ENCODE results near the gene NFAM1. TPM values are rescaled to one million over a fixed set of nuclear protein-coding genes. Genes with fewer than 3 reads are reported as not detected.
A peak's percentile ranks its signal among the peaks of the same experiment; 100 is the strongest.

The NFAM1 gene
- total RNA-seq, 8 experiments from 2014 or later = 0.16 to 1.1 (median 0.54) TPM

- ATAC-seq (replicated peaks in 6 of 8) = no peak
- Histone ChIP-seq H3K4me3 (no peak overlapping the region), H3K4me1 (replicated peaks in 1 of 2) (peaks cover 5 to 7% of the 10 kb centered on the region in 2 donors), H3K27ac (no peak overlapping the region)
- in situ Hi-C loops (cut with MboI; ENCODE audit: low pct_unique_long_range_greater_than_20kb in 2 of 9, low sequenced_read_pairs in 9 of 9, unreplicated experiment in 9 of 9) = loop anchor here in 8 of 9 experiments (25.0 kb wide), 2 partner anchors 138 to 263 kb away; no protein-coding TSS in a partner anchor
- WGBS, 10 experiments = 54 to 88% (median 77%) methylated on average over 3 to 8 of the region's 12 CpGs; no CpG with 5 or more reads in 6 of the 10 experiments
Observed at GRCh38 chr22:42425337-42425988, 6.7 kb downstream of the NFAM1 start.

GRCh38 chr22:42419243-42419881, 12.8 kb downstream of the NFAM1 start:
- in situ Hi-C loops (cut with MboI; ENCODE audit: low pct_unique_long_range_greater_than_20kb in 2 of 9, low sequenced_read_pairs in 9 of 9, unreplicated experiment in 9 of 9) = no loop called here
- ATAC-seq (replicated peaks in 6 of 8) = peak in 5 of 8 experiments; percentile 32 to 56 (median 45)

GRCh38 chr22:42418811-42419242, 13.4 kb downstream of the NFAM1 start:
- peaks cover 28 to 30% of the 10 kb centered on the region in 2 donors for H3K4me1 ChIP-seq (replicated peaks in 1 of 2)
- WGBS, 10 experiments = 74 to 88% (median 80%) methylated on average over 2 to 5 of the region's 12 CpGs; no CpG with 5 or more reads in 7 of the 10 experiments
- no peak overlapping the region for H3K27ac ChIP-seq
- peak in 1 of 8 experiments; percentile 16 for ATAC-seq (replicated peaks in 6 of 8)
- in situ Hi-C loops (cut with MboI; ENCODE audit: low pct_unique_long_range_greater_than_20kb in 2 of 9, low sequenced_read_pairs in 9 of 9, unreplicated experiment in 9 of 9) = no loop called here
- no peak overlapping the region for H3K4me3 ChIP-seq

More at GRCh38 chr22:42419243-42419881, 12.8 kb downstream of the NFAM1 start:
- 51 to 100% (median 87%) methylated on average over 1 to 14 of the region's 18 CpGs; no CpG with 5 or more reads in 1 of the 10 experiments for WGBS, 10 experiments
- H3K27ac ChIP-seq = no peak overlapping the region
- H3K4me3 ChIP-seq = no peak overlapping the region
- H3K4me1 ChIP-seq (replicated peaks in 1 of 2) = peaks cover 23 to 25% of the 10 kb centered on the region in 2 donors

GRCh38 chr22:42417645-42418305, 14.4 kb downstream of the NFAM1 start:
- 60 to 100% (median 100%) methylated on average over 1 of the region's 11 CpGs; no CpG with 5 or more reads in 7 of the 10 experiments for WGBS, 10 experiments
- Histone ChIP-seq H3K4me1 (replicated peaks in 1 of 2) (peaks cover 38 to 41% of the 10 kb centered on the region in 2 donors), H3K27ac (no peak overlapping the region), H3K4me3 (no peak overlapping the region)
- in situ Hi-C loops (cut with MboI; ENCODE audit: low pct_unique_long_range_greater_than_20kb in 2 of 9, low sequenced_read_pairs in 9 of 9, unreplicated experiment in 9 of 9) = no loop called here
- peak in 2 of 8 experiments; percentile 12 to 23 for ATAC-seq (replicated peaks in 6 of 8)

- Histone ChIP-seq H3K27ac (no peak overlapping the region), H3K4me1 (replicated peaks in 1 of 2) (peaks cover 45 to 48% of the 10 kb centered on the region in 2 donors), H3K4me3 (no peak overlapping the region)
- no peak for ATAC-seq (replicated peaks in 6 of 8)
- WGBS, 10 experiments = 86 to 100% (median 94%) methylated on average over 2 to 10 of the region's 18 CpGs; no CpG with 5 or more reads in 5 of the 10 experiments
- in situ Hi-C loops (cut with MboI; ENCODE audit: low pct_unique_long_range_greater_than_20kb in 2 of 9, low sequenced_read_pairs in 9 of 9, unreplicated experiment in 9 of 9) = no loop called here
Observed at GRCh38 chr22:42416671-42417230, 15.5 kb downstream of the NFAM1 start.

GRCh38 chr22:42414565-42415303, 17.5 kb downstream of the NFAM1 start:
- Histone ChIP-seq H3K4me3 (no peak overlapping the region), H3K27ac (no peak overlapping the region), H3K4me1 (replicated peaks in 1 of 2) (peaks cover 45 to 48% of the 10 kb centered on the region in 2 donors)
- in situ Hi-C loops (cut with MboI; ENCODE audit: low pct_unique_long_range_greater_than_20kb in 2 of 9, low sequenced_read_pairs in 9 of 9, unreplicated experiment in 9 of 9) = no loop called here
- peak in 1 of 8 experiments; percentile 30 for ATAC-seq (replicated peaks in 6 of 8)
- WGBS, 10 experiments = 33 to 89% (median 63%) methylated on average over 1 to 12 of the region's 17 CpGs

- H3K4me3 ChIP-seq = no peak overlapping the region
- H3K27ac ChIP-seq = no peak overlapping the region
- peak in 1 of 8 experiments; percentile 39 for ATAC-seq (replicated peaks in 6 of 8)
- in situ Hi-C loops (cut with MboI; ENCODE audit: low pct_unique_long_range_greater_than_20kb in 2 of 9, low sequenced_read_pairs in 9 of 9, unreplicated experiment in 9 of 9) = no loop called here
- 20 to 90% (median 60%) methylated on average over 1 to 3 of the region's 11 CpGs; no CpG with 5 or more reads in 5 of the 10 experiments for WGBS, 10 experiments
- H3K4me1 ChIP-seq (replicated peaks in 1 of 2) = peaks cover 38 to 44% of the 10 kb centered on the region in 2 donors
Observed at GRCh38 chr22:42414021-42414420, 18.2 kb downstream of the NFAM1 start.

- ATAC-seq (replicated peaks in 6 of 8) = peak in 5 of 8 experiments; percentile 63 to 71 (median 69)
- Histone ChIP-seq H3K4me3 (no peak overlapping the region), H3K27ac (peak overlapping the region; percentile 58 to 64), H3K4me1 (replicated peaks in 1 of 2) (peaks cover 33 to 36% of the 10 kb centered on the region in 2 donors)
- WGBS, 10 experiments = 0 to 100% (median 61%) methylated on average over 1 to 7 of the region's 13 CpGs; no CpG with 5 or more reads in 2 of the 10 experiments
- in situ Hi-C loops (cut with MboI; ENCODE audit: low pct_unique_long_range_greater_than_20kb in 2 of 9, low sequenced_read_pairs in 9 of 9, unreplicated experiment in 9 of 9) = no loop called here
Observed at GRCh38 chr22:42412744-42413333, 19.4 kb downstream of the NFAM1 start.

GRCh38 chr22:42410708-42411107, 21.5 kb downstream of the NFAM1 start:
- WGBS, 10 experiments = 59 to 100% (median 94%) methylated on average over 2 to 4 of the region's 7 CpGs; no CpG with 5 or more reads in 5 of the 10 experiments
- H3K4me1 ChIP-seq (replicated peaks in 1 of 2) = peaks cover 33 to 34% of the 10 kb centered on the region in 2 donors
- ATAC-seq (replicated peaks in 6 of 8) = no peak
- H3K27ac ChIP-seq = no peak overlapping the region
- in situ Hi-C loops (cut with MboI; ENCODE audit: low pct_unique_long_range_greater_than_20kb in 2 of 9, low sequenced_read_pairs in 9 of 9, unreplicated experiment in 9 of 9) = no loop called here
- no peak overlapping the region for H3K4me3 ChIP-seq

GRCh38 chr22:42408810-42409529, 23.2 kb downstream of the NFAM1 start:
- Histone ChIP-seq H3K4me3 (no peak overlapping the region), H3K4me1 (replicated peaks in 1 of 2) (peaks cover 18 to 22% of the 10 kb centered on the region in 2 donors), H3K27ac (no peak overlapping the region)
- no peak for ATAC-seq (replicated peaks in 6 of 8)
- in situ Hi-C loops (cut with MboI; ENCODE audit: low pct_unique_long_range_greater_than_20kb in 2 of 9, low sequenced_read_pairs in 9 of 9, unreplicated experiment in 9 of 9) = no loop called here
- WGBS, 10 experiments = 90 to 93% (median 92%) methylated on average over 2 to 5 of the region's 16 CpGs; no CpG with 5 or more reads in 7 of the 10 experiments

GRCh38 chr22:42408276-42408675, 23.9 kb downstream of the NFAM1 start:
- no peak for ATAC-seq (replicated peaks in 6 of 8)
- Histone ChIP-seq H3K4me1 (replicated peaks in 1 of 2) (peaks cover 11 to 15% of the 10 kb centered on the region in 2 donors), H3K4me3 (no peak overlapping the region), H3K27ac (no peak overlapping the region)
- in situ Hi-C loops (cut with MboI; ENCODE audit: low pct_unique_long_range_greater_than_20kb in 2 of 9, low sequenced_read_pairs in 9 of 9, unreplicated experiment in 9 of 9) = no loop called here
- 0 to 83% (median 60%) methylated on average over 1 to 3 of the region's 7 CpGs; no CpG with 5 or more reads in 6 of the 10 experiments for WGBS, 10 experiments
